Transverse colon (tissue), 4 donors: ENCODE measurements around the gene ZFP69.

Source experiments
- EP300 ChIP-seq: sonication (generic); formaldehyde crosslinking; IDR thresholded peaks from one replicate; pipeline ENCODE4 v1.6.1; 2017; ENCODE audit warnings: antibody characterized with exemption, low read depth
- POLR2AphosphoS5 ChIP-seq, 3 donors: sonication (generic); formaldehyde crosslinking; IDR thresholded peaks; one replicate each; pipeline ENCODE4 v1.6.1; 2016; ENCODE audit warnings: antibody characterized with exemption in 3 of 3
- TF ChIP-seq, protein P1 (sequence below), 5 experiments: fragments of 200-600 bp in 3 of 5; fragments of 450-650 bp in 2 of 5; sonication (generic) in 3 of 5; IDR thresholded peaks; 1 replicate in 2 of 5; 2 replicates in 3 of 5; pipeline ENCODE4 v1.5.1; 2016 to 2017; ENCODE audit warnings: antibody characterized with exemption in 5 of 5, inconsistent platforms in 3 of 5, mild to moderate bottlenecking in 2 of 5, moderate library complexity in 1 of 5

DNA sequence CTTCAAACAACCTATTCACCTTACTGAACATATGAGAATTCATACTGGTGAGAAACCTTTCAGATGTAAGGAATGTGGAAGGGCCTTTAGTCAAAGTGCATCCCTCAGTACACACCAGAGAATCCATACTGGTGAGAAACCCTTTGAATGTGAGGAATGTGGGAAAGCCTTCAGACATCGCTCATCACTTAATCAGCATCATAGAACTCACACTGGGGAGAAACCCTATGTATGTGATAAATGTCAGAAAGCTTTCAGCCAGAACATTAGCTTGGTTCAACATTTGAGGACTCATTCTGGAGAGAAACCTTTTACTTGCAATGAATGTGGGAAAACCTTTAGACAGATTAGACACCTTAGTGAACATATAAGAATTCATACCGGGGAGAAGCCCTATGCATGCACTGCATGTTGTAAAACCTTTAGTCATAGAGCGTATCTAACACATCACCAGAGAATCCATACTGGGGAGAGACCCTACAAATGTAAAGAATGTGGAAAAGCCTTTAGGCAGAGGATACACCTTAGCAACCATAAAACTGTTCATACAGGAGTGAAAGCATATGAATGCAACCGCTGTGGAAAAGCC lies 18.3 kb downstream of the ZFP69 start:
- TF ChIP-seq, protein P1, sequence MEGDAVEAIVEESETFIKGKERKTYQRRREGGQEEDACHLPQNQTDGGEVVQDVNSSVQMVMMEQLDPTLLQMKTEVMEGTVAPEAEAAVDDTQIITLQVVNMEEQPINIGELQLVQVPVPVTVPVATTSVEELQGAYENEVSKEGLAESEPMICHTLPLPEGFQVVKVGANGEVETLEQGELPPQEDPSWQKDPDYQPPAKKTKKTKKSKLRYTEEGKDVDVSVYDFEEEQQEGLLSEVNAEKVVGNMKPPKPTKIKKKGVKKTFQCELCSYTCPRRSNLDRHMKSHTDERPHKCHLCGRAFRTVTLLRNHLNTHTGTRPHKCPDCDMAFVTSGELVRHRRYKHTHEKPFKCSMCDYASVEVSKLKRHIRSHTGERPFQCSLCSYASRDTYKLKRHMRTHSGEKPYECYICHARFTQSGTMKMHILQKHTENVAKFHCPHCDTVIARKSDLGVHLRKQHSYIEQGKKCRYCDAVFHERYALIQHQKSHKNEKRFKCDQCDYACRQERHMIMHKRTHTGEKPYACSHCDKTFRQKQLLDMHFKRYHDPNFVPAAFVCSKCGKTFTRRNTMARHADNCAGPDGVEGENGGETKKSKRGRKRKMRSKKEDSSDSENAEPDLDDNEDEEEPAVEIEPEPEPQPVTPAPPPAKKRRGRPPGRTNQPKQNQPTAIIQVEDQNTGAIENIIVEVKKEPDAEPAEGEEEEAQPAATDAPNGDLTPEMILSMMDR (IDR thresholded peaks at IDR 0.05): no peak
- no peak for TF ChIP-seq POLR2AphosphoS5 (IDR thresholded peaks at IDR 0.05)
- TF ChIP-seq EP300: no peak
